ENCODE measurements around the gene DTNA. TPM values are rescaled to one million over a fixed set of nuclear protein-coding genes. Genes with fewer than 3 reads are reported as not detected.
A peak's percentile ranks its signal among the peaks of the same experiment; 100 is the strongest.

The DTNA gene
- total RNA-seq, 2 donors from 2014 or later: not detected

GRCh38 chr18:34840256-34840826 lies 130.2 kb downstream of the DTNA start:
- ATAC-seq (no peak), DNase-seq (no peak)
- Mint-ChIP-seq H3K4me1 (no peaks in the 10 kb centered on the region), H3K27ac (no peak overlapping the region), H3K36me3 (ENCODE audit: low read depth) (no peaks in the 10 kb centered on the region), H3K27me3 (peaks cover 11% of the 10 kb centered on the region), H3K4me3 (no peak overlapping the region)
- no peaks in the 10 kb centered on the region for H3K9me3 ChIP-seq (ENCODE audit: control insufficient read depth, low read length, poor library complexity, severe bottlenecking)

GRCh38 chr18:34841891-34842290 lies 131.8 kb downstream of the DTNA start:
- no peaks in the 10 kb centered on the region for H3K9me3 ChIP-seq (ENCODE audit: control insufficient read depth, low read length, poor library complexity, severe bottlenecking)
- peaks cover 11% of the 10 kb centered on the region for H3K27me3 Mint-ChIP-seq
- no peak overlapping the region for H3K27ac Mint-ChIP-seq
- no peak overlapping the region for H3K4me3 Mint-ChIP-seq
- no peaks in the 10 kb centered on the region for H3K4me1 Mint-ChIP-seq
- DNase-seq: no peak
- no peak for ATAC-seq
- no peaks in the 10 kb centered on the region for H3K36me3 Mint-ChIP-seq (ENCODE audit: low read depth)

DNA sequence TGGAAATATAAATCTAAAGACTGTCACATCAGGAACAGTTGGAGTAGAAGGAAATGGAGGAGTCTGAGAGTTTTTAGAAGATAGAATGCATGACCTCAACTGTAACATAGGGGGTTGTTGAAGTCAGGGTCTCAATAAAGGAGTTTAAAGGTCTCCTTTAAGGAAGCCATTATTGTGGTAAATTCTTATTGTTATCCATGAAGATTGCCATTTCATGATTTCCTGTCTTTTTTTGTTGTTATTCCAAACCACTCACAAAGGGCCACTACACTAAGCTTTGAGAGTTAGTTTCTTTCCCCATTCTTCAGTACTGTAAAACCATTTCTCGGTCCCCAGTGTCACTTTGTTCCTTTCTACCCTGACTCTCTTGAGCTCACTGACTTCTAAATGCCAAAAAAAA lies 134.0 kb downstream of the DTNA start:
- no peak overlapping the region for H3K4me3 Mint-ChIP-seq
- no peak for DNase-seq
- no peaks in the 10 kb centered on the region for H3K36me3 Mint-ChIP-seq (ENCODE audit: low read depth)
- ATAC-seq: no peak
- no peaks in the 10 kb centered on the region for H3K9me3 ChIP-seq (ENCODE audit: control insufficient read depth, low read length, poor library complexity, severe bottlenecking)
- no peaks in the 10 kb centered on the region for H3K4me1 Mint-ChIP-seq
- no peak overlapping the region for H3K27ac Mint-ChIP-seq
- H3K27me3 Mint-ChIP-seq: peaks cover 12% of the 10 kb centered on the region

DNA sequence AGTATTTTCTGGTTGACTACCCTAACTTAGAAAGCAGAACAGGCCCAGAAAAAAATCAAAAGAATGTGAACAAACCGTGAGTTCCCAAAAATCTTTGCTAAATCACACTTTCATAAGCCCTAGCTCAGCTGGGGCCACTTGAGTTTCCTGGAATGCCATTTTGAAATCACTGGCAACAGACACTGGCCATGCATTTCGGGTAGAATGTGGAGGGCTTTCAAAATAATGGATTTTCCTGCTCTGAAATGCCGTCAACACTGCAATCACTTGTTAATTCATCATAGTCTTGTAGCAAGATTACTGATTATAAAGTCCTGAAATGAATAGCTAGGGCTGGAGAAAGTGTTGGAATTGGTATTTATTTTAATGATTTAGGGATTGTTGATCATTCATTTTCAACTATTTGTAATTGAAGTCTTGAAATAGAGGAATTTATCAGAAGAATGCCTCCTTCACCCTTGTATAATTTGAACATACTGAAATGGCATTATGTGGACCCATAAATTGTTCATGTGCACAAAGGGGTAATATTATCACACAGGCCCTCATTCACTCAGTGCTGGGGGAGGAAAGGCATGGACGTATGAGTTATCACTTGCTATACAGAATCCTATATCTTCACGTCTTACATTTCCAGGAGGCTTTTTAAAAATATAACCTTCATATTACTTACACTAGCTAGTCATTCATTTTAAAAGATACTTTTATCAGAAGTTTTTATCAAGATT lies 134.8 kb downstream of the DTNA start:
- Mint-ChIP-seq H3K4me3 (no peak overlapping the region), H3K36me3 (ENCODE audit: low read depth) (no peaks in the 10 kb centered on the region), H3K27me3 (peaks cover 16% of the 10 kb centered on the region), H3K27ac (no peak overlapping the region), H3K4me1 (no peaks in the 10 kb centered on the region)
- ATAC-seq (no peak), DNase-seq (no peak)
- no peaks in the 10 kb centered on the region for H3K9me3 ChIP-seq (ENCODE audit: control insufficient read depth, low read length, poor library complexity, severe bottlenecking)

GRCh38 chr18:34847408-34847807 lies 137.3 kb downstream of the DTNA start:
- H3K4me1 Mint-ChIP-seq: no peaks in the 10 kb centered on the region
- H3K4me3 Mint-ChIP-seq: no peak overlapping the region
- DNase-seq (no peak), ATAC-seq (no peak)
- H3K9me3 ChIP-seq (ENCODE audit: control insufficient read depth, low read length, poor library complexity, severe bottlenecking): no peaks in the 10 kb centered on the region
- peaks cover 19% of the 10 kb centered on the region for H3K27me3 Mint-ChIP-seq
- H3K27ac Mint-ChIP-seq: no peak overlapping the region
- H3K36me3 Mint-ChIP-seq (ENCODE audit: low read depth): no peaks in the 10 kb centered on the region

DNA sequence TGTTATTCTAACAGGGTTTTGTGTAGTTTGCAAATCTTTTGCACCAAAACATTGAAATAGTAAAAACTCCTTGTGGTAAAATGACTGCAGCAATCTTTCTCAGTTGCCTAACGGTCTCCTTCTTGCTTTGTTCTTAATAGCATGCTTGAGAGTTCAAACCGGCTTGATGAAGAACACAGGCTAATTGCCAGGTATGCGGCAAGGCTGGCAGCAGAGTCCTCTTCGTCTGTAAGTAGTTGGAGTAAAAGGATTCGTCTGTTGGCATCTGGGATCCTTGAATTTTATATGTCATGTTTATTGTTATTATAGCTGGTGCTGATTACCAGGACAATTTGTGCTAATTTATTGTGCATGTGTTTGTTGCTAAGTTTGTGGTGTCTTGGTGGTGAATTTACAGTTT lies 138.1 kb downstream of the DTNA start:
- H3K27me3 Mint-ChIP-seq: peaks cover 19% of the 10 kb centered on the region
- no peaks in the 10 kb centered on the region for H3K36me3 Mint-ChIP-seq (ENCODE audit: low read depth)
- no peaks in the 10 kb centered on the region for H3K9me3 ChIP-seq (ENCODE audit: control insufficient read depth, low read length, poor library complexity, severe bottlenecking)
- no peaks in the 10 kb centered on the region for H3K4me1 Mint-ChIP-seq
- H3K4me3 Mint-ChIP-seq: no peak overlapping the region
- no peak overlapping the region for H3K27ac Mint-ChIP-seq
- ATAC-seq: no peak
- no peak for DNase-seq

- no peak for DNase-seq
- no peak overlapping the region for H3K4me3 Mint-ChIP-seq
- no peak overlapping the region for H3K27ac Mint-ChIP-seq
- peaks cover 19% of the 10 kb centered on the region for H3K27me3 Mint-ChIP-seq
- H3K9me3 ChIP-seq (ENCODE audit: control insufficient read depth, low read length, poor library complexity, severe bottlenecking): no peaks in the 10 kb centered on the region
- H3K4me1 Mint-ChIP-seq: no peaks in the 10 kb centered on the region
- ATAC-seq: no peak
- H3K36me3 Mint-ChIP-seq (ENCODE audit: low read depth): no peaks in the 10 kb centered on the region
These were observed 138.6 kb downstream of the DTNA start for GRCh38 chr18:34848695-34849094.

GRCh38 chr18:34857320-34857719 lies 147.2 kb downstream of the DTNA start:
- H3K4me3 Mint-ChIP-seq: no peak overlapping the region
- DNase-seq (no peak), ATAC-seq (no peak)
- peaks cover 5% of the 10 kb centered on the region for H3K4me1 Mint-ChIP-seq
- no peak overlapping the region for H3K27ac Mint-ChIP-seq
- H3K27me3 Mint-ChIP-seq: peaks cover 23% of the 10 kb centered on the region
- H3K9me3 ChIP-seq (ENCODE audit: control insufficient read depth, low read length, poor library complexity, severe bottlenecking): no peaks in the 10 kb centered on the region
- no peaks in the 10 kb centered on the region for H3K36me3 Mint-ChIP-seq (ENCODE audit: low read depth)

GRCh38 chr18:34858188-34858587 lies 148.1 kb downstream of the DTNA start:
- Mint-ChIP-seq H3K4me1 (peaks cover 5% of the 10 kb centered on the region), H3K36me3 (ENCODE audit: low read depth) (no peaks in the 10 kb centered on the region), H3K4me3 (no peak overlapping the region), H3K27me3 (peaks cover 23% of the 10 kb centered on the region), H3K27ac (no peak overlapping the region)
- no peaks in the 10 kb centered on the region for H3K9me3 ChIP-seq (ENCODE audit: control insufficient read depth, low read length, poor library complexity, severe bottlenecking)
- ATAC-seq (no peak), DNase-seq (no peak)

GRCh38 chr18:34859496-34859895 lies 149.4 kb downstream of the DTNA start:
- Mint-ChIP-seq H3K4me3 (no peak overlapping the region), H3K4me1 (peaks cover 5% of the 10 kb centered on the region), H3K27me3 (peaks cover 23% of the 10 kb centered on the region), H3K36me3 (ENCODE audit: low read depth) (no peaks in the 10 kb centered on the region), H3K27ac (no peak overlapping the region)
- DNase-seq (no peak), ATAC-seq (no peak)
- no peaks in the 10 kb centered on the region for H3K9me3 ChIP-seq (ENCODE audit: control insufficient read depth, low read length, poor library complexity, severe bottlenecking)

- Mint-ChIP-seq H3K4me3 (no peak overlapping the region), H3K27me3 (peaks cover 10% of the 10 kb centered on the region), H3K27ac (no peak overlapping the region), H3K4me1 (peaks cover 5% of the 10 kb centered on the region), H3K36me3 (ENCODE audit: low read depth) (no peaks in the 10 kb centered on the region)
- DNase-seq (no peak), ATAC-seq (no peak)
- H3K9me3 ChIP-seq (ENCODE audit: control insufficient read depth, low read length, poor library complexity, severe bottlenecking): no peaks in the 10 kb centered on the region
These were observed 152.5 kb downstream of the DTNA start for GRCh38 chr18:34862561-34862960.

DNA sequence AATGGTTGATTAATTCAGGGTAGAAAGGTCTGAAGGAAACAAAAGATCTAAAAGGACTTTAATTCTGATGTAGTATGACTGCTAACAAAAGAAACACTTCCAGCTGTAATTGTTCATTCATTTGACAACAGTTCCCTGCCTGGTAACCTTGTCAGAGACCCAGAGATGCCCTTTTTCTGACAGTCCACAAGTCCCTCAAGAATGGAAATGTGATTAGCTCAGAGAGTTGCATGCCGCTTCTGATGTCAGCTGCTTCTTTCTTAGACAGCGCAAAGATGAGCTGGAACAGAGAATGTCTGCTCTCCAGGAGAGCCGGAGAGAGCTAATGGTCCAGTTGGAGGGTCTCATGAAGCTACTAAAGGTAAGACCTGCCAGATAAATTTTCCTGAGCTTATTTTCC lies 153.6 kb downstream of the DTNA start:
- H3K9me3 ChIP-seq (ENCODE audit: control insufficient read depth, low read length, poor library complexity, severe bottlenecking): no peaks in the 10 kb centered on the region
- DNase-seq: no peak
- Mint-ChIP-seq H3K27me3 (peaks cover under 1% of the 10 kb centered on the region), H3K27ac (no peak overlapping the region), H3K36me3 (ENCODE audit: low read depth) (no peaks in the 10 kb centered on the region), H3K4me1 (peaks cover 5% of the 10 kb centered on the region), H3K4me3 (no peak overlapping the region)
- no peak for ATAC-seq

DNA sequence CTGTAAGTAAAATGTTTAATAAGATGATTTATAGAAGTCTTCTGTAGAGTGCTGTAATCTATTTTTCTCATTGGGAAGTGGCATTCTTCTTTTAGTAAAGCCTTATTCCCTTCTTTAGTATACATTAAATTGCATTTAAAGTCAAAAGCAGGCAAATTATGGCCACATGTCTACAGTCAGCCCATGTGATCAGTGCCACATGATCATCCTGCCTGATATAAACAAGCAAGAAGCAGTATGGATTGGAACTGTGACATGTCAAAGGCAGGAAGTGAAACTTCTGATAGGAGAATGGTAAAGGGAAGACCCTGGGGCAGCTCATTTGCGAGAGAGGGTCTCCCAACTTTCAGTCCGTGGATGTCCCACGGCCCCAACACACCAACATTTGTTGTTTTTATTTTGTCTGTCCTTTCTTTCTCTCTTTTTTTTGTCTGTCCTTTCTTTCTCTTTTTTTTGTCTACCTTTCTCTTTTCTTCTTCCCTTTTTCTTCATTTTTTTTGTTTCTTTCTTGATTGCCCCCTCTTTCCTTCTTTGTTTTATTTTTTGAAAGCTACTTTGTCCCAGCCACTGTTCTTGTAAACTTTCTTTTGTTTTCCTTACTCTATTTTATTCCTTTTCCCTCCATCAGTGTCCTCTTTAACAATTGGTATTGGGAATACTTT lies 154.9 kb downstream of the DTNA start:
- DNase-seq (no peak), ATAC-seq (no peak)
- Mint-ChIP-seq H3K4me3 (no peak overlapping the region), H3K4me1 (peaks cover 5% of the 10 kb centered on the region), H3K36me3 (ENCODE audit: low read depth) (no peaks in the 10 kb centered on the region), H3K27ac (no peak overlapping the region), H3K27me3 (no peaks in the 10 kb centered on the region)
- no peaks in the 10 kb centered on the region for H3K9me3 ChIP-seq (ENCODE audit: control insufficient read depth, low read length, poor library complexity, severe bottlenecking)

DNA sequence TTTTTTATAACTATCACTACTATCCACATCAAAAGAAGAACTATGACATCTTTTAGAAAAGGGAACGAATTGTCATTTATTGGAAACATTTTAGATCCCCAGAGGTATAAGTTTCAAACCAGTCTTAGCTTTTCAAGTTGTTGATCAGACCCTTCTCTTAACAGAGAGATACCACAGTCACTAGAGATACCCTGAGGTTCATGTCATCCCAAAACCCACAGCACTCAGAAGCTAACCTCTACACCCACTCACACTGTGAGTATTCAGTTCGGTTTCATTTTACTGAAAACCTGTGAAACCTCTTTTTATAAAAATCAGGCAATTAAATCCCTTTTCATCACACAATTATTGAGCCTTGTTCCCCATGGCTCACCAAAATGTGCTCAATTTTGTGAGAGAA lies 156.2 kb downstream of the DTNA start:
- no peaks in the 10 kb centered on the region for H3K4me1 Mint-ChIP-seq
- no peaks in the 10 kb centered on the region for H3K27me3 Mint-ChIP-seq
- H3K9me3 ChIP-seq (ENCODE audit: control insufficient read depth, low read length, poor library complexity, severe bottlenecking): no peaks in the 10 kb centered on the region
- H3K36me3 Mint-ChIP-seq (ENCODE audit: low read depth): no peaks in the 10 kb centered on the region
- DNase-seq (no peak), ATAC-seq (no peak)
- H3K4me3 Mint-ChIP-seq: no peak overlapping the region
- peak overlapping the region; percentile 9 for H3K27ac Mint-ChIP-seq
